Measurements from ENCODE around the gene FETUB.
"Not testable (repeated sequence)": the region's sequence is repeated elsewhere in the genome, so short reads cannot be mapped to it uniquely, and the experiment has no call there.

Gene FETUB

DNA sequence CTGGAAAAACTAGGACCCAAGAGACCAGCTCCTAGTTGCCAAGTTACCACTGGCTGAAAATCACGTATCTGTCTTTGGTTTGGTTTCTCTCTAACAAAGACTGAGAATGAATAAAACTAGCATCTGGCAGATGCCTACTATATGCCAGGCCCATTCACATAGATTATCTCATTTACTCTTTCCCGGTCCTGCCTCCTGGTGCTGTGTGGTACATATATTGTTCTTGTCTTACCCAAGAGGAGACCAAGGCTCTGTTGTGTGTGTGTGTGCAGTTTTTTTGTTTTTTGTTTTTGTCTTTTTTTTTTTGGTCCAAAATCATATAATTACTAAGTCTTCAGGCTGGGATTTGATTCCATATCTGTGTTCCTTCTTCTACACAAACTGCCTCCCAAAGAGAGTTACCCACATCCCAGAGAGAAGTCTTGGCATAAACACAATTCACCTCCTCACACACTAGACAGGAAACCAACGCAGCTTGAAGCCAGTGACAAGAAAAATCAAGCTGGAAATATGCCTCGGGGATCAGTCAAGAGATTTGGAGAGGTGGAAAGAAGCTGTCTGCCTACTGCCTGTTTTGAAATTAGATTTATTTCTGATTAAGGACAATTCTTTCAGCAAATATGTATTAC, 26.4 kb upstream of the FETUB start:
- no peak for DNase-seq (ENCODE audit: low read depth in 2 of 3, low spot score in 1 of 3)

DNA sequence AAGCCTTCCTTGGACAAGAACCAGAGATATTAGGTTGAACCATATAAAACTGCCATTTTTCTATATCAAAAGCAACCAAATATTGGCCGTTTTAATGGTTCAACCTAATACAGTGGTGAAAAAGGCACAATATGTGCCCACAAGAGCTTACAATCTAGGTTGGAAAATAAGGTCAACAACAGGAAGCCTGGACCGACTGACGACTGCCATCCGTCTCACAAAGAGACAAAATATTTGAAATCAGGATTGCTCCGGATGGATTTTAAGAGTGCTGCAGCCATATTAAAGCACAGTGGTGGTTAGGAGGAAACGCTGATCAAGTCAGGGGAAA, 26.0 kb upstream of the FETUB start:
- DNase-seq (ENCODE audit: low read depth in 2 of 3, low spot score in 1 of 3) = no peak

DNA sequence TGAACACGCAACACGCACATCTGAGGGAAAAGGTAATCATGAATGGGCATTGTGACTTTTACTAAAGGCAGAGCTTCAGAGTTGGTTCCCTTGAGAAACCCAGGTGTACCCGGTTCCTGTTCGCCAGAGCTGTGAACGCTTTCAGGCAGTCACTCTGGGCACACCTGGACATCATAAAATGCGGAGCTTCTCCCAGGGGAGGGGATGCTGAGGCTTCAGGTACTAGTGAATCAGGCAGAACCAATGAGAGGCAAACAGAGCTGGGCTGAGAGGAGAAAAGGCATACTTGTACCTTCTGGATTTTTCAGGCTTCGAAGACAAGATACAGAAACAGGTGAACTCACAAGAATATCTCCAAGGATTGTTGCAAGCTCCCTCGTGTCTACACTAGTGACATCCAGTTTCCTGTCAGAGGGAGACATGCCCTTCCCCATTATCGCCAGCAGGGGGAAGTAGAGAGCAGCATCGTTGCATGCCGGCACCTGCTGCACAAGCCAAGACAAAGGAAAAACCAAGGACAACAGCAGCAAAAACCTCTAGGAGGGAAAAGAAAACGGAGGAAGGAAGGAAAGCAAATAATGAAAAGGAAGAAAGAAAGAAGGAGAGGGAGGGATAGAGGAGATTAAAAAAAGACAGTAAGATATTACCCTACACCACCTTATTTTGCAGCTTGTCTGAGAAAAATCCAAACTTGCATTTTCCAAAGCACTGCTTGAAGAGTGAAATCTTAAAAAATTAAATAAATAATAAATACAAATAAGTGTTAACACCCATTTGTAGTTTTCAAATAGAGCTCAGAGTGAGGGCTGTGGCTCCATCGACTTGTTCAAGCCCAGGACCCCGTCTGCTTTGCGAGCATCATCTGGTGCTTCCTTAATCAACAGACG, 25.4 kb upstream of the FETUB start:
- peak; percentile 61 to 85 (median 71) for DNase-seq (ENCODE audit: low read depth in 2 of 3, low spot score in 1 of 3)

DNA sequence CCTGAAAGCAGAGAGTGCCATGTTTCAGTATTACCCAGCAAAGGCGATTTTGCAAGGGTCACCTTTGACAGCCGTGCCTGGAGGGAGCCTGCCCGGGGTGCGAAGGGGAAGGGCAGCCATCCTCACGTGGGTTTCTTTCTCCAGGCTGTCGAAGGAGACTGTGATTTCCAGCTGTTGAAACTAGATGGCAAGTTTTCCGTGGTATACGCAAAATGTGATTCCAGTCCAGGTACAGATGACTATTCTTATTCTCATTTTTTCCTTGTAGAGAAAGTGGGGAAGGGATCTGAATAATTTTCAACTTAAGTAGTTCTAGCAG, 23.9 kb upstream of the FETUB start:
- DNase-seq (ENCODE audit: low read depth in 2 of 3, low spot score in 1 of 3) = no peak

DNA sequence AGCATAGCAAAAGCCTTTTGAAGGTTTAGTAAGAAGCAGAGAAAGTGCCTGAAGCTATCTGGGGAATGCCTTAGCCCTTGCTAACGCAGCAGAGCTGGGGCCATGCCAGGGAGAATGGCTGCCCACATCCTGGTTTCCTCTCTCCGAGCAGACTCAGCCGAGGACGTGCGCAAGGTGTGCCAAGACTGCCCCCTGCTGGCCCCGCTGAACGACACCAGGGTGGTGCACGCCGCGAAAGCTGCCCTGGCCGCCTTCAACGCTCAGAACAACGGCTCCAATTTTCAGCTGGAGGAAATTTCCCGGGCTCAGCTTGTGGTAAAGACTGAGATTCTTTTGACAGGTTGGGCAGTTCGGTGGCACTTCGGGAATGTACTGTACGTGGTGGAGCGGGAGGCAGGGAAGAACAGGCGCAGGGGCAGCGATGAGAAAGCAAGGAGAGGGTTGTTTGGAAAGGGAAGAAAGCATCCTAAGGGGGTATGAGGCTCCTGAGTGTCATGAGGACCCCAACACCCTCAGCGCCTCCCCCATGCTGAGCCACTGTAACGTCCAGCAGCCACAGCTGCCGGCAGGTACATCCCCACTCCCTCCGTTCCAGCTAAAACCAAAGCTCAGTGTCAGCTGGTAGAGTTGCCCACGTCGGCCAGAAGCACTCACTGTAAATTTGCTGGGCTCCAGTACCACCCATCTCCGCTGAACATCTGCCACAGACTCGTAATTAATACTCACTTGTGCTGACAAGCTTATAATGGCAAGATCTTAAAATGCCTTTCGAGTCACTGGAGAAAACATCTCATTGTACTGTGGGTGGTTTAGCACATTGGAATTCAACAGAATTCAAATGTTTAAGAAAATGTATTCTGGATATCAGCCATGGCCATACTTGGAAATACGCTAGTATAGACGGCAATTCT, 22.9 kb upstream of the FETUB start:
- peak; percentile 82 to 84 (median 83) for DNase-seq (ENCODE audit: low read depth in 2 of 3, low spot score in 1 of 3)

DNA sequence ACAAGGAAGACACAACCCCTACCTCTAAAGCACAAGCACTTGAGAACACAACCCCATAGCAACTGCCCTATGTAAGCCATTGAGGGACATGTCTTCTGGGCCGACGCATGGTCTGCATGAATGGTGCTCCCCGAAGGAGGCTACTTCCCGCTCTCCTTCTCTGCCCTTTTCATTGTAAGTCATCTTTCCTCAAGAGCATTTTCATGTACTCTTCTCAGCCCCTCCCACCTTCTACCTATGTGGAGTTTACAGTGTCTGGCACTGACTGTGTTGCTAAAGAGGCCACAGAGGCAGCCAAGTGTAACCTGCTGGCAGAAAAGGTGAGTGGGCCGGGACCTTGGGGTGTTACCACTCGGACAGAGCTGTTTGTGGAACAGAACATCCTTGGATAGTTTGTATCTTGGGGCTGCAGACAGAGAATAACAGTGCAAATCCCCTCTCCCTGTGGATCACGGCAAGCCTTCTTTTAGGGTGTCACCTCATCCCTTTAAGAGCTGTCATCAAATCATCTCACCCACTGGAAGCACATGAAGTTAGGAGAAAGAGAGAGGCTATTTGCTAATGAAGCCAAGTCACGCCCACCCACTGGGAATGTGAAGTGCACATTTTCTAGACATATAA, 21.8 kb upstream of the FETUB start:
- DNase-seq (ENCODE audit: low read depth in 2 of 3, low spot score in 1 of 3) = no peak

DNA sequence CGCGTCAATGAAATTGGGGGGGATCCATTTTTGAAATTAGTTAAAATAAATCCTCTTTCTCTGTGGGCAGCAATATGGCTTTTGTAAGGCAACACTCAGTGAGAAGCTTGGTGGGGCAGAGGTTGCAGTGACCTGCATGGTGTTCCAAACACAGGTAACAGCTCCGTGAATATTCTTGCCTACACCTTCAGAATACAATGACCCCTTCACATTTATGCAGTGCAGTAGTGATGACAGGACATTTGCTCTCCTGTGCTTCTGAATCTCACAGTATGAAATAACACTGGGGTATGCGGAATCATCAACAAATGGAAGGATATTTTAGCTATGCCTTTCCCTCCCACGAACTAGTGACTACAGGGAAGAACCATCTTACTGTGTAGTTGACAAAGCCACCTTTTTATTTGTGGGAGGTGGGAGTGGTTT, 20.4 kb upstream of the FETUB start:
- no peak for DNase-seq (ENCODE audit: low read depth in 2 of 3, low spot score in 1 of 3)

DNA sequence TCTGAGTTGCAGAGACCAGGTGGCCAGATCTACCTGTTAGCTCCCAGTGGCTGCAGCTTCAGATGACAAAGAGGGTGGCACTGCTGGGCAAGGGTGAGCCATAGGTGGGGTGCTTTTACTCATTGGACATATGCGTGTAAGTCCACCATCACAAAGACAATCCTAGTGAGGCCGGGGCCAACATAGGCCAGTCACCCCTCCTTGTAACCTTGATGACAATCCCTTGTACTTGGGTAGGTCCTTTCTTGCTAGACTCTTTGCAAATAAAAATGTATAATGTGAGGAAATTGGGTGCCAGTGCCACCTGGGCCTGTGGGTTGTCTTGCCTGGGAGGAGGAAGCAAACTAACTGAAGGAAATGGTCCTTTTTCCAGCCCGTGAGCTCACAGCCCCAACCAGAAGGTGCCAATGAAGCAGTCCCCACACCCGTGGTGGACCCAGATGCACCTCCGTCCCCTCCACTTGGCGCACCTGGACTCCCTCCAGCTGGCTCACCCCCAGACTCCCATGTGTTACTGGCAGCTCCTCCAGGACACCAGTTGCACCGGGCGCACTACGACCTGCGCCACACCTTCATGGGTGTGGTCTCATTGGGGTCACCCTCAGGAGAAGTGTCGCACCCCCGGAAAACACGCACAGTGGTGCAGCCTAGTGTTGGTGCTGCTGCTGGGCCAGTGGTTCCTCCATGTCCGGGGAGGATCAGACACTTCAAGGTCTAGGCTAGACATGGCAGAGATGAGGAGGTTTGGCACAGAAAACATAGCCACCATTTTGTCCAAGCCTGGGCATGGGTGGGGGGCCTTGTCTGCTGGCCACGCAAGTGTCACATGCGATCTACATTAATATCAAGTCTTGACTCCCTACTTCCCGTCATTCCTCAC, 19.7 kb upstream of the FETUB start:
- no peak for DNase-seq (ENCODE audit: low read depth in 2 of 3, low spot score in 1 of 3)

DNA sequence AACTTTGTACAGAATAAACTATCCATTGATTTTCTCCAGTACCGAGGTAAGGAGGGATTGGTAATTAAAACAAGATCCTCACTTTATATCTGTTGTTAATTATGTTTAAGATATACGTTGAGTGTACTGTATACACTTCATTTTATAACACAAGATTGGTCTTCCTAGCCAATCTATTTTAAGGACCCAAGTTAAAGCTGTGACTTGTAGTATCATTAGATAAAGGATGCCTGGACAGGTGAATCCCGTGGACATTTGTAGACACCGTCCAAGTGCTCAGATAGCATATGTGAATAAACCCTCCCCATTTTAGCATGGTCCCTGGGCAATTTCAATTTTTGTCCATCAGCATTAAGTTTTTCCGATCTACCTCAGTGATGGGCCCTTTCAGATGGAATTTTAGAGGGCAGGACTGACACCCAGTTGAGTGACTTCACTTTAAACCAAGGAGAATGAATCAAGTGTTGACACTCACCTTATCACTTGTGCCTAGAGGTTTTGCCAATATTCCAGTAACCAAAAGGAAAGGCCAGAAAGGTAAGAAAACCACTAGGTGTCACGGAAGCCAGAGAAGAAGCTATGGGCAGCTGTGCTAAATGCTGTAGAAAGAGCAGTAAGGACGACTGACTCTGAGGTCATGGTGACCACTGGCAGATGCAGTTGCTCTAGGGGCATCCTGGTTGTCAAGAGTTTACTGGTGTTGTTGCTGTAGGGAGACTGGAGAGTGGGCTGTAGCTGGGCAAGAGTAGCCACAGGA, 18.1 kb upstream of the FETUB start:
- DNase-seq (ENCODE audit: low read depth in 2 of 3, low spot score in 1 of 3) = no peak

DNA sequence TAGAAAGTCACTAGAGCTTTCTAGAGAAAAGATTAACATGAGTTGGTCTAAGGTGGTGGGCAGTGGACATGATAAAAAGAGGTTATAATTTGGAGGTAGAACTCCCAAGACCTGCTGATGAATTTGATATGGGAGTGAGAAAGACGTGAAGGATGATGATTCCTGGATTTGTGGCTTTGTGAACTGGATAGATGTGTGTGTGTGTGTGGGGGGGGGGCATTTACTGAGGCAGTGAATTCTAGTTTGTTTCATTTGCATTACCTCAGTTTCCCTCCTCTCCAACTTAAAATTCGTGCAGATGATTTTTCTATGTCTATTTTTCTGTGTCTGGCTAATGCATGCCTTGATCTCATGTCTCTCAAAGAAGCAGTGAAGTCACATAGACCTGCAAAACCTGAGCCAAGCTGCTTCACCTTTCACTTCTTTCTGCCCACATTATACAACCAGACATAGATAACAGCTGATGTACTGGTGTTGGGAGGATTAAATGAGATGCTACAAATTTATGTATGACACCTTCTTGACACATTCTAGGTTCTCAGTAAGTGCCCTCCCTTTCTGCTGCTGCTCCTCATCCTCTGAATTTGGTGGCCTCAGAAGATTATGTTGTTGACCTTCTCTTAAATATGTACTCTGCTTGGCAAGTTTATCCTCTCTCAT, 17.4 kb upstream of the FETUB start:
- DNase-seq (ENCODE audit: low read depth in 2 of 3, low spot score in 1 of 3) = no peak

DNA sequence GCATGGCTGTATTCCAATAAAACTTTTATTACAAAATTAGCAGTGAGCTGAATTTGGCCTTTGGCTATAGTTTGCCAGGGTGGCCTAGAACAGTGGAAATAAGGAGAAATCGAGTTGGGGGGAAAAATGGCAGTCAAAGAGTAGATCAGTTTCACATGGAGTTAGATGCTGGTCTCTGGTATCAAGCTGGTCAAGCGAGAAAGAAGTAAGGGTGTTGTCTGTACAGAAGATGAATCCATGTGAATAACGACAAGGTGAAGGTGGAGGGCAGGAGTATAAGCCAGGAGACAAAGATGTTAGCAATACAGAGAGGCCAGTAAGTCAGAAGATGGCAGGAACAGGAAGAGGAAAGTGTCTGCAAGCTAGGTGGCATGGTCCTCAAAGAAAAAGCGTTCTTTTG, 15.6 kb upstream of the FETUB start:
- no peak for DNase-seq (ENCODE audit: low read depth in 2 of 3, low spot score in 1 of 3)

DNA sequence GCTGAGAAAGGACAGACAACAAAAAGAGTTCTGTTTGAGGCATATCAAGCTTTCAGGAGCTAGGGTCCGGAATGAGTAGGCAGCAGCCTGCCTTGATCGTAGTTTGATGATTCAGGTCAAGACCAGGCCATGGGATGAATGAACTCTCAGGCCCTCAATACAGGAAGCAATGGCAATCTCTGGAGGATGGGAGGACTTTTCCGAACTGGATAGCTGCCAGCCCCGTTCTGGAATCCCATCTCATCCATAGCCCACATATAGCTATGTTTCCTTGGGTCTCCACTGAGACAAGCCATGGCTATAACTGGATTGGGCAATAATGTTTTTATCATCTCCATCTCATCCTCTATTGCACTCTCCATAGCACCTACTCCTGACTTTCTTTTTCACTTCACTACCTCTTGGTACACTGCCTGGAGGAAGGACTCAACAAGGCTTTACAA, 14.6 kb upstream of the FETUB start:
- DNase-seq (ENCODE audit: low read depth in 2 of 3, low spot score in 1 of 3) = no peak

DNA sequence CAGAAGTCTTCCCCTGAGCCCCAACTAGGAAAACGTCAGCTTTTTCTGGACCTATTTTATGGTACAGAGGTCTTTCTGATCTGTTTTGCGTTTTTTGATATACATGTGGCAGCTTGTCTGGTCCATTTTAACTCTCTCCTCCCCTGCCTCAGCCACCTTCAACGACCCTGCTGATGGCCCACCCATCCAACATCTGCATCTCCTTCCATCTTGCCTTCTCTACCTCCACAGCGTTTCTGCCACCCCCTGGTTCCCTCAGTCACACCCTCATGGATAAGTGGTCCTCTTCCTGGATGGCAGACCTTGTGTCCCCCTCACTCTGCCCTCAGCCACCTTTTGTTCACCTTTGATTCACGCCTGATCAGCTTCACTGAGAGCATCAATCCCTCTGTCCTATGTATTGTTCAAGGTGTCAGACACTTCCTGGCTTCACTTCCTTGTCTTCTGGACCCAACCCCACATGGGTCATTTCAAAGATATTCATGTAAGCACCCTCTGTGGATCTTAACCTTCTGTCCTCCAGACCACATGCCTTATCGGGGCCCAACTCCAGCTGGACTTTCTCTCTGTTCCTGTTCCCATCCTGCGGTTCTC, 13.8 kb upstream of the FETUB start:
- no peak for DNase-seq (ENCODE audit: low read depth in 2 of 3, low spot score in 1 of 3)

DNA sequence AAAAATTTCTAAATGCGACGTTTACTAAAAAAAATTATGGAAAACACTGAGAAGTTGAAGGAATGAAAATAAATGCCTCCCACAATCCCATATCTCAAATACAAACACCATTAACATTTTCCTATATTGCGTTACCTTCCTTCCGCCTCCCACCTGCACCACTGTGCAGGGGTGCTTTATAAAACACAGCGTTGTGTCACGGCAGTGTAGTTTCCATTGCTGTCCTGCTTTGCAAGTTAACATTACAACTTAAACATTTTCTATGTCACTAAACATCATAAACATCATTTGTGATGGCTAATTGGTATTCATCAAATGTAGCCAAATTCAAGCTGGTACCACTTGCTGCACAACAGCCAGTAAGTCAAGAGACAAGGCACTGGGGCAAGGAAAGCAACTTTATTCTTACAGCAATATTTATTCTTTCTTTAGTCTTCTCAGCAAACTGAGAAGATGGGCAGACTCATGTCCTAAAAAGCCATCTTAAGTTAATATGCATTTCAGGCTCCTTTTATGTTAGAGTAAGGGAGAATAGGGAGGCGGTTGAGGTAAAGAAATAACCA, 12.3 kb upstream of the FETUB start:
- DNase-seq (ENCODE audit: low read depth in 2 of 3, low spot score in 1 of 3) = no peak

DNA sequence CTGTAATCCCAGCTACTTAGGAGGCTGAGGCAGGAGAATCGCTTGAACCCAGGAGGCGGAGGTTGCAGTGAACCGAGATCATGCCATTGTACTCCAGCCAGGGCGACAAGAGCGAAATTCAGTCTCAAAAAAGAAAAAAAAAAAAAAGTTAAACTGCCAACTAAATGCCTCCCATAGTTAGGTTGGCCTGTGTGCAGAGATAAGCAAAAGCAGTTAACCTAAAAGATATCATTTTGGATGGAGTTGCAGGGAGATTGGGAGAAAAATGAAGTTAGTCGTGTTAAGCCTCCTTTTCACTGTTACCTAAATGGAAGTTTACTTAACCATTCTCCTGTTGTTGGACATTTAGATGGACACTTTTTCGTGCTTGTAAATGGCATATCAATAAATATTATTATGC, 11.4 kb upstream of the FETUB start:
- DNase-seq (ENCODE audit: low read depth in 2 of 3, low spot score in 1 of 3) = no peak

DNA sequence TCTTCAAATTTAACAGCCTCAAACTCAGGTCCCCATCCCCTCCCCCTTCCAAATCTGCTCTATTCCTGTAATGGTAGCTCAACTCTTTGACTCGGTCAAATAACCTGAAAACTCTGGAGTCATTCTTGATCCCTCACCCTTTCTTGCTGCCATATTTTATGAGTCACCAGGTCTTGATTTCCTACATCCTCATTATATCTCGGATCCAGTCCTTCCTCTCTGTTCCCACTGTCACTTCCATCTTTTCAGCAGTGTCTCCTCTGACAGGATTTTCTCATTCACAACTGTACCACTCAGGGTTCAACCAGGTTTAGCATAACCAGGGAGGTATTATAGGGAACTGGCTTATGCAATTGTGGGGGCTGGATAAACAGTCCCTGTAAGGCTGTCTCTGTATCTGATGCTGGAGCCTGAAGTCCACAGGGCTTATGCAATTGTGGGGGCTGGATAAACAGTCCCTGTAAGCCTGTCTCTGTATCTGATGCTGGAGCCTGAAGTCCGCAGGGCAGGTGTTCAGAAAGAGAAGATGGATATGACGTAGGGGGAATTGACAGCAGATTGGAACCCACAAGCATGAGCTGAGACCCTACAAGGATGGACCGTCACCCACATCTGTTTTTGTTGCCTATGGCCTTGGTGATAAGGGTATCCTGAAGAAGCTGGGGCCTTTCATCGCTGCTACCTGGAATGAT, 9.1 kb upstream of the FETUB start:
- no peak for DNase-seq (ENCODE audit: low read depth in 2 of 3, low spot score in 1 of 3)

DNA sequence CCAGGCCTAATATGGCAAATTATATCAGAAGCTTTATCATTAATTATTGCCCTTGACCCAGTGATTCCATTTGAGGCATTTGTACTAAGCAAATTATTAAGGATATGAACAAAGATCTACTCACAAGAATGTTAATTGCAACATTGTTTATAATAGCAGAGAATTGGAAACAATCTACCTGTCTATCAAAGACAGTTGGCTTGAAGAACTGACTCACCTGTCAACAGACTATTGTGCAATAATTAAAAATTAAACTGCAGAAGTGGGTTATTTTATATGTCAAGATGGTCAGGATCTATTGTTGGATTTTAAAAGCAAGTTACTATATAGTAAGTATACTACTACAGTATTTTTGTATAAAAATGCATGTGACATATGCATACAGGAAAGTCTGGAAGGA, 6.7 kb upstream of the FETUB start:
- DNase-seq (ENCODE audit: low read depth in 2 of 3, low spot score in 1 of 3) = no peak

DNA sequence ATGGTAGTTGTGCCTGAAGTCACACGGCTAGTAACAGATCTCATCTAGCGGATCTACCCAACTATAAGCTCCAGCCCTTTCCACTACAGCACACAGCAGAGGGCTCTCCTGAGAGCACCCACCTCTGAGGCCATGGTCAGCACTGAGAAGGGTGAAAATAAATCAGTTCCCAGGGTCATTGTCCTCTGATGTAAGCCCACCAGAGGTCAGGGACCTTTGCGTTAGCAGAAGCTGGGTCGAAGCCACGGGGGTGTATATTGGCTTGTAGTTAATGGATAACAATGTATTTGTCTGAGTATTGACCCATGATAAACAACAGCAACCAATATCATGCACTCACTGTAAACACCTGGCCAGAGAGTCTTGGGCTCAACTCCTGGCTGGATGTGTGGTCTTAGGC, 6.0 kb upstream of the FETUB start:
- DNase-seq (ENCODE audit: low read depth in 2 of 3, low spot score in 1 of 3) = not testable (repeated sequence)
